HEK293 (cell line): ENCODE data around the gene GNAZ.

Experiments used
- CTCF ChIA-PET: fragments of 350-600 bp; formaldehyde crosslinking; extraction: SDS; loops from one replicate; lab custom pipeline; 2021; ENCODE audit warnings: antibody characterized with exemption; lab: Yijun Ruan, JAX
- POLR2A ChIA-PET: fragments of 300-600 bp; formaldehyde crosslinking; extraction: SDS; loops from one replicate; lab custom pipeline; 2020; ENCODE audit warnings: antibody characterized with exemption, inconsistent platforms; lab: Yijun Ruan, JAX
- H3K27ac ChIP-seq: fragments of 200-500 bp; sonication (Bioruptor generic); 2 replicates; pipeline ENCODE4 v1.5.1; 2014; ENCODE audit warnings: low read depth, low read length, control low read depth, inconsistent platforms; ENCODE audit errors: extremely low read depth
- H3K36me3 ChIP-seq, 2 experiments: fragments of 200-500 bp in 1 of 2; sonication (Bioruptor generic) in 1 of 2; 1 replicate in 1 of 2; 2 replicates in 1 of 2; pipeline ENCODE4 v1.5.1; 2014 to 2017; ENCODE audit warnings: inconsistent platforms in 2 of 2, low read length in 2 of 2; ENCODE audit not compliant: control insufficient read depth in 2 of 2, insufficient read depth in 1 of 2
- H3K4me1 ChIP-seq: fragments of 200-500 bp; sonication (Bioruptor generic); 2 replicates; pipeline ENCODE4 v1.5.1; 2014; ENCODE audit warnings: mild to moderate bottlenecking, low read length, inconsistent platforms; ENCODE audit not compliant: control insufficient read depth, insufficient read depth
- H3K4me3 ChIP-seq: 2 replicates; pipeline ENCODE4 v1.5.1; 2011; ENCODE audit warnings: low read depth, mild to moderate bottlenecking, control low read depth, low read length, moderate library complexity
- H3K9me3 ChIP-seq: fragments of 200-500 bp; sonication (Bioruptor generic); 2 replicates; pipeline ENCODE4 v1.5.1; 2014; ENCODE audit warnings: low read depth, low read length, inconsistent platforms; ENCODE audit not compliant: control insufficient read depth, insufficient read depth
- EGR2 ChIP-seq: fragments of 450-650 bp; formaldehyde crosslinking; IDR thresholded peaks from 2 replicates; pipeline ENCODE4 v1.5.1; 2016; ENCODE audit warnings: low read depth, missing biosample characterization, missing genetic modification characterization
- GFI1B ChIP-seq: fragments of 450-650 bp; formaldehyde crosslinking; IDR thresholded peaks from 2 replicates; pipeline ENCODE4 v1.5.1; 2016; ENCODE audit warnings: missing biosample characterization, missing genetic modification characterization
- GLIS1 ChIP-seq: fragments of 450-650 bp; formaldehyde crosslinking; IDR thresholded peaks from 2 replicates; pipeline ENCODE4 v1.5.1; 2016; ENCODE audit warnings: missing biosample characterization, missing genetic modification characterization
- HOXD13 ChIP-seq: sonication (generic); formaldehyde crosslinking; IDR thresholded peaks from 2 replicates; pipeline ENCODE4 v1.8.0; 2022; ENCODE audit warnings: missing genetic modification reagents, borderline replicate concordance
- KLF1 ChIP-seq: fragments of 450-650 bp; formaldehyde crosslinking; IDR thresholded peaks from 2 replicates; pipeline ENCODE4 v1.5.1; 2016; ENCODE audit warnings: missing biosample characterization, missing genetic modification characterization
- KLF9 ChIP-seq: fragments of 450-650 bp; formaldehyde crosslinking; IDR thresholded peaks from 2 replicates; pipeline ENCODE4 v1.5.1; 2016; ENCODE audit warnings: missing biosample characterization, missing genetic modification characterization, low read depth
- SP2 ChIP-seq: fragments of 450-650 bp; formaldehyde crosslinking; IDR thresholded peaks from 2 replicates; pipeline ENCODE4 v1.5.1; 2016; ENCODE audit warnings: missing biosample characterization, missing genetic modification characterization
- SP7 ChIP-seq: fragments of 450-650 bp; formaldehyde crosslinking; IDR thresholded peaks from 2 replicates; pipeline ENCODE4 v1.5.1; 2016; ENCODE audit warnings: missing biosample characterization, missing genetic modification characterization
- ZFHX2 ChIP-seq: fragments of 450-650 bp; formaldehyde crosslinking; conservative IDR thresholded peaks from 2 replicates; pipeline ENCODE4 v1.5.1; 2016; ENCODE audit warnings: missing biosample characterization, missing genetic modification characterization
- ZFP69B ChIP-seq: fragments of 450-650 bp; formaldehyde crosslinking; IDR thresholded peaks from 2 replicates; pipeline ENCODE4 v1.5.1; 2016; ENCODE audit warnings: missing biosample characterization, missing genetic modification characterization
- ZIC2 ChIP-seq: fragments of 450-650 bp; formaldehyde crosslinking; IDR thresholded peaks from 2 replicates; pipeline ENCODE4 v1.5.1; 2016; ENCODE audit warnings: missing biosample characterization, missing genetic modification characterization
- ZNF24 ChIP-seq: fragments of 450-650 bp; formaldehyde crosslinking; IDR thresholded peaks from 2 replicates; pipeline ENCODE4 v1.5.1; 2016; ENCODE audit warnings: missing biosample characterization, missing genetic modification characterization
- ZNF324 ChIP-seq: fragments of 450-650 bp; formaldehyde crosslinking; IDR thresholded peaks from 2 replicates; pipeline ENCODE4 v1.5.1; 2016; ENCODE audit warnings: missing biosample characterization, missing genetic modification characterization
- ZNF571 ChIP-seq: fragments of 450-650 bp; formaldehyde crosslinking; IDR thresholded peaks from 2 replicates; pipeline ENCODE4 v1.5.0; 2017; ENCODE audit warnings: missing biosample characterization, missing genetic modification characterization
- ZNF792 ChIP-seq: fragments of 450-650 bp; formaldehyde crosslinking; IDR thresholded peaks from 2 replicates; pipeline ENCODE4 v1.5.1; 2016; ENCODE audit warnings: missing biosample characterization, missing genetic modification characterization
- ZSCAN30 ChIP-seq: fragments of 450-650 bp; IDR thresholded peaks from 2 replicates; pipeline ENCODE4 v1.5.1; 2018; ENCODE audit warnings: missing biosample characterization, mild to moderate bottlenecking, missing genetic modification characterization, moderate library complexity

Gene GNAZ

GRCh38 chr22:23062616-23063538, 7.4 kb upstream of the GNAZ start:
- CTCF ChIA-PET, result interaction anchor here (0.9 to 1.1 kb wide), 3 partner anchors 57 to 275 kb away, joined by 3 to 4 read pairs (median 3); no protein-coding TSS in a partner anchor
- no peak for TF ChIP-seq GFI1B (tag by site-specific recombination)
- TF ChIP-seq ZSCAN30 (tag by site-specific recombination), result no peak
- no peak for TF ChIP-seq KLF9 (tag by site-specific recombination)
- TF ChIP-seq HOXD13, result no peak
- Histone ChIP-seq H3K9me3 (no peaks in the 10 kb centered on the region), H3K4me1 (no peaks in the 10 kb centered on the region), H3K4me3 (no peak overlapping the region), H3K36me3 (no peaks in the 10 kb centered on the region), H3K27ac (no peak overlapping the region)
- POLR2A ChIA-PET, result no interaction called here

- no peaks in the 10 kb centered on the region for H3K9me3 ChIP-seq
- TF ChIP-seq SP2 (tag by site-specific recombination) (no peak), ZNF24 (tag by site-specific recombination) (no peak), ZFHX2 (peak; percentile 54), ZFP69B (tag by site-specific recombination) (no peak), EGR2 (tag by site-specific recombination) (peak; percentile 52)
- no peaks in the 10 kb centered on the region for H3K36me3 ChIP-seq
- no peaks in the 10 kb centered on the region for H3K4me1 ChIP-seq
- POLR2A ChIA-PET, result no interaction called here
- no peak overlapping the region for H3K4me3 ChIP-seq
- CTCF ChIA-PET, result interaction anchor here (0.6 to 1.1 kb wide), 4 partner anchors 41 to 122 kb away, joined by 3 to 4 read pairs (median 4); no protein-coding TSS in a partner anchor
- no peak overlapping the region for H3K27ac ChIP-seq
Observed at GRCh38 chr22:23063539-23064380, 6.6 kb upstream of the GNAZ start.

GRCh38 chr22:23064381-23065068, 5.8 kb upstream of the GNAZ start:
- no peak overlapping the region for H3K27ac ChIP-seq
- H3K4me1 ChIP-seq, result peaks cover 1% of the 10 kb centered on the region; the same call in 1 of the 2 replicates
- no peaks in the 10 kb centered on the region for H3K9me3 ChIP-seq
- H3K4me3 ChIP-seq, result no peak overlapping the region
- no peaks in the 10 kb centered on the region for H3K36me3 ChIP-seq
- no peak for TF ChIP-seq ZNF324 (tag by site-specific recombination)
- peak; percentile 40; the same call in 1 of the 2 replicates for TF ChIP-seq KLF1
- no peak for TF ChIP-seq ZNF571 (tag by site-specific recombination)
- TF ChIP-seq GLIS1 (tag by site-specific recombination), result 0 out of 2 replicates have a peak, but pooled peaks have one; percentile 21
- TF ChIP-seq, all 188 proteins: peak for 2
- POLR2A ChIA-PET, result no interaction called here
- CTCF ChIA-PET, result interaction anchor here (0.6 to 1.1 kb wide), 4 partner anchors 42 to 704 kb away, joined by 3 to 4 read pairs (median 4); no protein-coding TSS in a partner anchor

- Histone ChIP-seq H3K4me3 (no peak overlapping the region), H3K36me3 (no peaks in the 10 kb centered on the region), H3K27ac (no peak overlapping the region), H3K9me3 (no peaks in the 10 kb centered on the region), H3K4me1 (peaks cover 3% of the 10 kb centered on the region; the same call in 1 of the 2 replicates)
- ChIA-PET CTCF (interaction anchor here (0.6 to 1.1 kb wide), 2 partner anchors 106 to 705 kb away, joined by 3 read pairs; no protein-coding TSS in a partner anchor), POLR2A (no interaction called here)
- TF ChIP-seq ZNF792 (no peak), GLIS1 (tag by site-specific recombination) (peak; percentile 83), SP7 (tag by site-specific recombination) (peak; percentile 72), ZIC2 (peak; percentile 59)
Observed at GRCh38 chr22:23065069-23065451, 5.3 kb upstream of the GNAZ start.
